ACC112 (cell line): ENCODE results near the gene PCARE.

Experiments
- H2AFZ ChIP-seq: fragments of 200-600 bp; sonication (generic); one replicate; pipeline ENCODE4 v1.6.0; 2017; ENCODE audit warnings: antibody characterized with exemption, low read length; ENCODE audit not compliant: unreplicated experiment
- H3K27ac ChIP-seq: fragments of 200-600 bp; sonication (generic); 2 replicates; pipeline ENCODE4 v1.5.1; 2014; ENCODE audit warnings: low read depth, mild to moderate bottlenecking, antibody characterized with exemption, low read length, moderate library complexity
- H3K27me3 ChIP-seq: fragments of 200-600 bp; sonication (generic); 2 replicates; pipeline ENCODE4 v1.6.1; 2014; ENCODE audit warnings: mild to moderate bottlenecking, antibody characterized with exemption, low read length, moderate library complexity, mixed read lengths; ENCODE audit not compliant: insufficient read depth
- H3K36me3 ChIP-seq: fragments of 200-600 bp; sonication (generic); 2 replicates; pipeline ENCODE4 v1.6.1; 2016; ENCODE audit warnings: mild to moderate bottlenecking, antibody characterized with exemption, low read length, moderate library complexity, mixed read lengths; ENCODE audit not compliant: insufficient read depth
- H3K4me1 ChIP-seq: fragments of 200-600 bp; sonication (generic); one replicate; pipeline ENCODE4 v1.6.1; 2016; ENCODE audit warnings: low read length, mixed read lengths; ENCODE audit not compliant: insufficient read depth, unreplicated experiment, control insufficient read depth
- H3K4me3 ChIP-seq: fragments of 200-600 bp; sonication (generic); 2 replicates; pipeline ENCODE4 v1.5.1; 2014; ENCODE audit warnings: mild to moderate bottlenecking, low read depth, low read length
- H3K79me2 ChIP-seq: fragments of 200-600 bp; sonication (generic); one replicate; pipeline ENCODE4 v1.6.0; 2016; ENCODE audit warnings: low read length; ENCODE audit not compliant: control insufficient read depth, unreplicated experiment, insufficient read depth

Gene PCARE

GRCh38 chr2:29039718-29040480 lies 34.4 kb downstream of the PCARE start:
- Histone ChIP-seq H3K79me2 (no peaks in the 10 kb centered on the region), H2AFZ (no peak overlapping the region), H3K36me3 (no peaks in the 10 kb centered on the region), H3K4me1 (no peaks in the 10 kb centered on the region), H3K27me3 (no peaks in the 10 kb centered on the region), H3K27ac (no peak overlapping the region), H3K4me3 (no peak overlapping the region)

DNA sequence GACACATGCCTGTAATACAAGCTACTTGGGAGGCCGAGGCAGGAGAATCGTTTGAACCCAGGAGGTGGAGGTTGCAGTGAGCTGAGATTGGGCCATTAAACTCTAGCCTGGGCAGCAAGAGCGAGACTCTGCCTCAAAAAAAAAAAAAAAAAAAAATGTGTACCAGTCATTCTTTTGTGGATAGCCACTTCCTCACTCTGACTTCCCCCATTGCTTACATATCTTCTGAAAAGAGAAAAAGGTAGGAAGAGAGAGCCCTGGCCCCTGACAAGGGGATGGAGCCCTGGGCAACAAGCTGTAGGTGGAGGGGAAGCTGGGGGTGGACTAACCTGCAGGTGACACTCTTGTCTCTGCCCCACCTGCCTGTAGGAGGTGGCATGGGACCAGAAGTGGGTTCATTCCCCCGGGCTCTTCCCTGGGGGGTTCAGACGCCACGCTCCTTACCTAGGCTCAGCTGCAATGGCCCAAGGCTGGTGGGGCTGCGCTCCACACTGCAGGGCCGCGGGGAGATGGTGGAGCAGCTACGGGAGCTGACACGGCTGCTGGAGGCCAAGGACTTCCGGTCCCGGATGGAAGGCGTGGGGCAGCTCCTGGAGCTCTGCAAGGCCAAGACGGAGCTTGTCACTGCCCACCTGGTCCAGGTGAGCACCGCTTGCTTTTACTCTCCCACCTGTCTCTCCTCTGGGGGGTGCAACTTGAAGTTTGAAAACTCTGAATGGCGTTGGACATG lies 39.1 kb downstream of the PCARE start:
- H3K4me1 ChIP-seq = peaks cover 6% of the 10 kb centered on the region
- H3K4me3 ChIP-seq = no peak overlapping the region
- H3K79me2 ChIP-seq = no peaks in the 10 kb centered on the region
- H3K36me3 ChIP-seq = no peaks in the 10 kb centered on the region
- no peaks in the 10 kb centered on the region for H3K27me3 ChIP-seq
- no peak overlapping the region for H3K27ac ChIP-seq
- no peak overlapping the region for H2AFZ ChIP-seq

- Histone ChIP-seq H3K79me2 (no peaks in the 10 kb centered on the region), H3K27ac (no peak overlapping the region), H2AFZ (no peak overlapping the region), H3K4me3 (no peak overlapping the region), H3K4me1 (peaks cover 6% of the 10 kb centered on the region), H3K36me3 (no peaks in the 10 kb centered on the region), H3K27me3 (no peaks in the 10 kb centered on the region)
Measured at GRCh38 chr2:29033656-29034055, 40.7 kb downstream of the PCARE start.

- H3K36me3 ChIP-seq = no peaks in the 10 kb centered on the region
- H3K27me3 ChIP-seq = no peaks in the 10 kb centered on the region
- no peak overlapping the region for H3K4me3 ChIP-seq
- H3K27ac ChIP-seq = no peak overlapping the region
- H2AFZ ChIP-seq = peak overlapping the region; percentile 23
- H3K79me2 ChIP-seq = no peaks in the 10 kb centered on the region
- H3K4me1 ChIP-seq = peaks cover 6% of the 10 kb centered on the region
Measured at GRCh38 chr2:29033172-29033571, 41.2 kb downstream of the PCARE start.

GRCh38 chr2:29032189-29032588 lies 42.1 kb downstream of the PCARE start:
- Histone ChIP-seq H3K27me3 (no peaks in the 10 kb centered on the region), H3K27ac (no peak overlapping the region), H3K79me2 (no peaks in the 10 kb centered on the region), H3K4me3 (no peak overlapping the region), H3K4me1 (peaks cover 6% of the 10 kb centered on the region), H2AFZ (no peak overlapping the region), H3K36me3 (no peaks in the 10 kb centered on the region)

GRCh38 chr2:29031046-29031445 lies 43.3 kb downstream of the PCARE start:
- H3K79me2 ChIP-seq = no peaks in the 10 kb centered on the region
- no peak overlapping the region for H3K4me3 ChIP-seq

GRCh38 chr2:29025711-29026110 lies 48.6 kb downstream of the PCARE start:
- no peaks in the 10 kb centered on the region for H3K27me3 ChIP-seq
- H3K79me2 ChIP-seq = no peaks in the 10 kb centered on the region
- H3K4me3 ChIP-seq = no peak overlapping the region
- H3K27ac ChIP-seq = no peak overlapping the region
- no peaks in the 10 kb centered on the region for H3K36me3 ChIP-seq
- H2AFZ ChIP-seq = no peak overlapping the region
- no peaks in the 10 kb centered on the region for H3K4me1 ChIP-seq

More at GRCh38 chr2:29031046-29031445, 43.3 kb downstream of the PCARE start:
- Histone ChIP-seq H3K4me1 (peaks cover 6% of the 10 kb centered on the region), H3K36me3 (no peaks in the 10 kb centered on the region), H3K27ac (no peak overlapping the region), H2AFZ (no peak overlapping the region), H3K27me3 (no peaks in the 10 kb centered on the region)

- Histone ChIP-seq H2AFZ (no peak overlapping the region), H3K79me2 (no peaks in the 10 kb centered on the region), H3K36me3 (no peaks in the 10 kb centered on the region), H3K4me1 (no peaks in the 10 kb centered on the region), H3K4me3 (no peak overlapping the region), H3K27ac (no peak overlapping the region), H3K27me3 (no peaks in the 10 kb centered on the region)
Measured at GRCh38 chr2:29024882-29025430, 49.4 kb downstream of the PCARE start.

GRCh38 chr2:29023188-29023587 lies 51.1 kb downstream of the PCARE start:
- no peak overlapping the region for H2AFZ ChIP-seq
- H3K27me3 ChIP-seq = no peaks in the 10 kb centered on the region
- no peaks in the 10 kb centered on the region for H3K79me2 ChIP-seq
- H3K4me1 ChIP-seq = no peaks in the 10 kb centered on the region
- no peaks in the 10 kb centered on the region for H3K36me3 ChIP-seq
- no peak overlapping the region for H3K4me3 ChIP-seq
- no peak overlapping the region for H3K27ac ChIP-seq

- Histone ChIP-seq H3K79me2 (no peaks in the 10 kb centered on the region), H2AFZ (no peak overlapping the region), H3K36me3 (no peaks in the 10 kb centered on the region), H3K4me3 (no peak overlapping the region), H3K4me1 (no peaks in the 10 kb centered on the region), H3K27ac (no peak overlapping the region), H3K27me3 (no peaks in the 10 kb centered on the region)
Measured at GRCh38 chr2:29022679-29023078, 51.6 kb downstream of the PCARE start.

DNA sequence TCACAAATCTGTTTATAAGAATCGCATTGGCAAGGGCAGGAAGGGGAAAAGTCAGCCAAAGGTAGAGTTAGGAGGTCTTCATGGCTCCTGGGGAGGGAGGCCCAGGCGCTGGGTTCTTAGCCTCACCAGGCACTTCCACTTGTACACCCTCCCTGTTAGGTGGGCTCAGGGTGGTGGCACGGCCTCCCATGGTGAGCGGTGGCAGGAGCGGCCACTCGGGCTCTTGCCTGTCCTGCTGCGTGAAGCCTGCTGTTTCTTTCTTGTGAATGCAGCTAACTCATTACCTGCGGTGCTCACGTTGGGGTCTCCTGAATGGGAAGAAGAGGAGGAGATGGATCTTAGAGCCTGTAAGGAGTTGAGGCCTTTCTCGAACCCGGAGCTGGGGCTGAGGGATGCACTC lies 52.4 kb downstream of the PCARE start:
- Histone ChIP-seq H3K79me2 (no peaks in the 10 kb centered on the region), H3K27me3 (no peaks in the 10 kb centered on the region), H3K4me1 (no peaks in the 10 kb centered on the region), H2AFZ (no peak overlapping the region), H3K27ac (no peak overlapping the region), H3K36me3 (no peaks in the 10 kb centered on the region), H3K4me3 (no peak overlapping the region)
